HepG2 (cell line): ENCODE measurements around the gene ARHGEF16. TPM values are rescaled to one million over a fixed set of nuclear protein-coding genes. Genes with fewer than 3 reads are reported as not detected.
A peak's percentile ranks its signal among the peaks of the same experiment; 100 is the strongest.

Experiments used
- DDIT3 ChIP-seq: sonication (generic); formaldehyde crosslinking; IDR thresholded peaks from 2 replicates; pipeline ENCODE4 v1.4.0; 2020; ENCODE audit warnings: mild to moderate bottlenecking, missing genetic modification reagents
- EHMT2 ChIP-seq: fragments of 200-600 bp; sonication (generic); IDR thresholded peaks from 2 replicates; pipeline ENCODE4 v1.7.0; 2017; ENCODE audit warnings: antibody characterized with exemption, low read depth, low read length, borderline replicate concordance
- ETV6 ChIP-seq: sonication (generic); formaldehyde crosslinking; conservative IDR thresholded peaks from 2 replicates; pipeline ENCODE4 v1.4.0; 2020; ENCODE audit warnings: missing genetic modification reagents
- HNRNPK ChIP-seq: fragments of 200-400 bp; formaldehyde crosslinking; IDR thresholded peaks from 2 replicates; pipeline ENCODE4 v1.6.1; 2018; ENCODE audit warnings: low read length, low read depth, moderate library complexity, mild to moderate bottlenecking; ENCODE audit not compliant: poor library complexity, severe bottlenecking
- KAT8 ChIP-seq: IDR thresholded peaks from 2 replicates; pipeline ENCODE4 v1.6.1; 2016; ENCODE audit warnings: missing genetic modification reagents, missing compliant biosample characterization
- KDM2A ChIP-seq: sonication (generic); formaldehyde crosslinking; IDR thresholded peaks from 2 replicates; pipeline ENCODE4 v1.4.0; 2020; ENCODE audit warnings: low read depth, missing genetic modification reagents, borderline replicate concordance
- MATR3 ChIP-seq: sonication (generic); formaldehyde crosslinking; IDR thresholded peaks from 2 replicates; pipeline ENCODE4 v1.4.0; 2020; ENCODE audit warnings: missing genetic modification reagents
- MEF2D ChIP-seq: sonication (generic); formaldehyde crosslinking; IDR thresholded peaks from 2 replicates; pipeline ENCODE4 v1.5.1; 2020; ENCODE audit warnings: mild to moderate bottlenecking, missing genetic modification reagents
- MXI1 ChIP-seq: IDR thresholded peaks from 3 replicates; pipeline ENCODE4 v1.6.1; 2012; ENCODE audit warnings: low read depth, low read length, inconsistent platforms, borderline replicate concordance
- NFIC ChIP-seq: IDR thresholded peaks from 2 replicates; pipeline ENCODE4 v1.6.1; 2012; ENCODE audit warnings: mild to moderate bottlenecking, low read length, inconsistent platforms
- NFKB2 ChIP-seq: sonication (generic); formaldehyde crosslinking; IDR thresholded peaks from 2 replicates; pipeline ENCODE4 v1.4.0; 2020; ENCODE audit warnings: missing genetic modification reagents, borderline replicate concordance
- NKX3-1 ChIP-seq: sonication (generic); formaldehyde crosslinking; IDR thresholded peaks from 2 replicates; pipeline ENCODE4 v1.5.0; 2020; ENCODE audit warnings: missing genetic modification reagents
- REXO4 ChIP-seq: sonication (generic); formaldehyde crosslinking; IDR thresholded peaks from 2 replicates; pipeline ENCODE4 v1.8.0; 2022; ENCODE audit warnings: missing genetic modification reagents, mild to moderate bottlenecking, borderline replicate concordance
- SCMH1 ChIP-seq: sonication (generic); formaldehyde crosslinking; IDR thresholded peaks from 2 replicates; pipeline ENCODE4 v1.9.0; 2021; ENCODE audit warnings: missing genetic modification reagents, mild to moderate bottlenecking, borderline replicate concordance
- SIX4 ChIP-seq: sonication (generic); formaldehyde crosslinking; IDR thresholded peaks from 2 replicates; pipeline ENCODE4 v1.4.0; 2020; ENCODE audit warnings: missing genetic modification reagents
- ZEB1 ChIP-seq: IDR thresholded peaks from 2 replicates; pipeline ENCODE4 v1.6.1; 2012; ENCODE audit warnings: mild to moderate bottlenecking, low read depth, inconsistent platforms; ENCODE audit not compliant: insufficient replicate concordance
- ZFYVE20 ChIP-seq: sonication (generic); formaldehyde crosslinking; IDR thresholded peaks from 2 replicates; pipeline ENCODE4 v1.8.0; 2023; ENCODE audit warnings: low read depth, mild to moderate bottlenecking, moderate library complexity, missing genetic modification reagents, borderline replicate concordance
- ZMAT5 ChIP-seq: sonication (generic); formaldehyde crosslinking; IDR thresholded peaks from 2 replicates; pipeline ENCODE4 v1.5.0; 2020; ENCODE audit warnings: mild to moderate bottlenecking, low read depth, missing genetic modification reagents, borderline replicate concordance
- ZMYM3 ChIP-seq: sonication (generic); formaldehyde crosslinking; IDR thresholded peaks from 2 replicates; pipeline ENCODE4 v1.5.1; 2020; ENCODE audit warnings: mild to moderate bottlenecking, missing genetic modification reagents
- ZNF225 ChIP-seq: sonication (generic); formaldehyde crosslinking; IDR thresholded peaks from 2 replicates; pipeline ENCODE4 v1.4.0; 2020; ENCODE audit warnings: mild to moderate bottlenecking, missing genetic modification reagents
- ZNF292 ChIP-seq: sonication (generic); formaldehyde crosslinking; IDR thresholded peaks from 2 replicates; pipeline ENCODE4 v1.8.1; 2022; ENCODE audit warnings: mild to moderate bottlenecking, low read depth, missing genetic modification reagents, borderline replicate concordance
- ZNF34 ChIP-seq: sonication (generic); formaldehyde crosslinking; IDR thresholded peaks from 2 replicates; pipeline ENCODE4 v1.4.0; 2020; ENCODE audit warnings: mild to moderate bottlenecking, missing genetic modification reagents, borderline replicate concordance
- ZNF414 ChIP-seq: sonication (generic); formaldehyde crosslinking; IDR thresholded peaks from 2 replicates; pipeline ENCODE4 v1.5.0; 2020; ENCODE audit warnings: missing genetic modification reagents
- ZNF770 ChIP-seq: sonication (generic); formaldehyde crosslinking; IDR thresholded peaks from 2 replicates; pipeline ENCODE4 v1.5.0; 2020; ENCODE audit warnings: mild to moderate bottlenecking, missing genetic modification reagents
- ZUFSP ChIP-seq: sonication (generic); formaldehyde crosslinking; IDR thresholded peaks from 2 replicates; pipeline ENCODE4 v1.9.0; 2021; ENCODE audit warnings: missing genetic modification reagents, mild to moderate bottlenecking, borderline replicate concordance
- polyA plus RNA-seq, 8 experiments: library from polyadenylated mRNA; depleted of rRNA in 3 of 8; stranded (reverse) in 7 of 8; unstranded in 1 of 8; fragments of >200 nt; fragmentation: Illumina TruSeq in 4 of 8; extraction: Trizol in 4 of 8; gene quantifications; 2 replicates each; pipeline versions ENCODE4 v1.2.1 to v1.2.3, GENCODE V29; 2011 to 2016; ENCODE audit warnings: low read depth in 4 of 8, missing spikeins in 1 of 8, mixed read lengths in 1 of 8; ENCODE audit not compliant: insufficient read depth in 1 of 8
- total RNA-seq, 5 experiments: library from RNA; depleted of rRNA; stranded (reverse); fragments of >200 nt; fragmentation: Illumina TruSeq; extraction: Trizol; gene quantifications; 2 replicates each; pipeline ENCODE4 v1.2.3, GENCODE V29; 2016; ENCODE audit warnings: low read depth in 1 of 5

The ARHGEF16 gene
- total and polyA plus RNA-seq, 2 of the 13 experiments (the other 11 are each of a cell fraction or from before 2014, with no cell fraction given) = 20.3 to 39.9 TPM

GRCh38 chr1:3459940-3460671, 5.6 kb downstream of the ARHGEF16 start (continued):
- TF ChIP-seq ZNF770 = no peak
- no peak for TF ChIP-seq REXO4 (CRISPR knock-in tag)
- no peak for TF ChIP-seq NFKB2 (CRISPR knock-in tag)
- TF ChIP-seq ZMYM3 = no peak
- no peak; the same call in 2 of the 3 replicates for TF ChIP-seq MXI1
- TF ChIP-seq ZEB1 = no peak
- TF ChIP-seq ZUFSP (CRISPR knock-in tag) = no peak
- TF ChIP-seq NKX3-1 (CRISPR knock-in tag) = no peak
- no peak for TF ChIP-seq ZFYVE20 (CRISPR knock-in tag)
- no peak for TF ChIP-seq MATR3
- TF ChIP-seq SIX4 (CRISPR knock-in tag) = no peak
- no peak for TF ChIP-seq NFIC
- no peak for TF ChIP-seq KAT8 (CRISPR knock-in tag)
- TF ChIP-seq MEF2D (CRISPR knock-in tag) = no peak
- no peak for TF ChIP-seq ZMAT5 (CRISPR knock-in tag)
- TF ChIP-seq ZNF292 (CRISPR knock-in tag) = peak; percentile 58; the same call in 1 of the 2 replicates
- TF ChIP-seq ZNF34 = no peak
- no peak for TF ChIP-seq SCMH1 (CRISPR knock-in tag)
- no peak for TF ChIP-seq EHMT2
- no peak for TF ChIP-seq DDIT3
- TF ChIP-seq ETV6 (CRISPR knock-in tag) = no peak
- TF ChIP-seq KDM2A = no peak; the same call in 1 of the 2 replicates
- TF ChIP-seq ZNF225 (CRISPR knock-in tag) = no peak
- no peak for TF ChIP-seq HNRNPK
- TF ChIP-seq ZNF414 (CRISPR knock-in tag) = no peak
